Cerebellar cortex (tissue), 1 donor: ENCODE results near the gene SLC43A1.

ENCODE experiments used
- DNase-seq: peaks from one replicate; pipeline ENCODE4 v3.0.0-alpha.2; 2015; ENCODE audit warnings: low spot score

Gene SLC43A1

GRCh38 chr11:57497303-57498247 is 17.9 kb downstream of the SLC43A1 start:
- DNase-seq: no peak

- DNase-seq: no peak
These were observed 19.2 kb downstream of the SLC43A1 start for GRCh38 chr11:57496109-57496820.

GRCh38 chr11:57493507-57494503 is 21.7 kb downstream of the SLC43A1 start:
- peak; percentile 56 for DNase-seq

GRCh38 chr11:57491371-57492061 is 24.0 kb downstream of the SLC43A1 start:
- peak; percentile 39 for DNase-seq

GRCh38 chr11:57490456-57491248 is 24.9 kb downstream of the SLC43A1 start:
- DNase-seq: no peak

GRCh38 chr11:57487920-57488659 is 27.4 kb downstream of the SLC43A1 start:
- DNase-seq: no peak

- DNase-seq: no peak
These were observed 28.3 kb downstream of the SLC43A1 start for GRCh38 chr11:57487021-57487778.

GRCh38 chr11:57485217-57485990 is 30.1 kb downstream of the SLC43A1 start:
- DNase-seq: no peak

GRCh38 chr11:57484141-57484710 is 31.3 kb downstream of the SLC43A1 start:
- no peak for DNase-seq

- DNase-seq: no peak
These were observed 32.0 kb downstream of the SLC43A1 start for GRCh38 chr11:57483562-57483918.

GRCh38 chr11:57482782-57483561 is 32.5 kb downstream of the SLC43A1 start:
- DNase-seq: no peak

- no peak for DNase-seq
These were observed 33.4 kb downstream of the SLC43A1 start for GRCh38 chr11:57481915-57482781.

- no peak for DNase-seq
These were observed 34.2 kb downstream of the SLC43A1 start for GRCh38 chr11:57481315-57481714.

- peak; percentile 72 for DNase-seq
These were observed 34.9 kb downstream of the SLC43A1 start for GRCh38 chr11:57480409-57481137.

GRCh38 chr11:57479911-57480310 is 35.6 kb downstream of the SLC43A1 start:
- DNase-seq: no peak
